Cardiac fibroblast (primary cell): Measurements from ENCODE around the gene NOTCH1.

Experiments used
- DNase-seq, 2 donors: peaks; one replicate each; pipeline versions ENCODE4 v3.0.0 to v3.0.0-alpha.2; 2010; ENCODE audit warnings: low read depth in 2 of 2
- H3K4me3 ChIP-seq, 2 donors: replicated peaks in 1 of 2; 1 replicate in 1 of 2; 2 replicates in 1 of 2; pipeline ENCODE4 v1.5.1; 2011; ENCODE audit warnings: low read depth in 2 of 2, low read length in 2 of 2, mild to moderate bottlenecking in 2 of 2, moderate library complexity in 1 of 2
- TF ChIP-seq, protein P1 (sequence below): IDR thresholded peaks from one replicate; pipeline ENCODE4 v1.5.1; 2011; ENCODE audit warnings: low read depth, mild to moderate bottlenecking, low read length, inconsistent platforms

The NOTCH1 gene

DNA sequence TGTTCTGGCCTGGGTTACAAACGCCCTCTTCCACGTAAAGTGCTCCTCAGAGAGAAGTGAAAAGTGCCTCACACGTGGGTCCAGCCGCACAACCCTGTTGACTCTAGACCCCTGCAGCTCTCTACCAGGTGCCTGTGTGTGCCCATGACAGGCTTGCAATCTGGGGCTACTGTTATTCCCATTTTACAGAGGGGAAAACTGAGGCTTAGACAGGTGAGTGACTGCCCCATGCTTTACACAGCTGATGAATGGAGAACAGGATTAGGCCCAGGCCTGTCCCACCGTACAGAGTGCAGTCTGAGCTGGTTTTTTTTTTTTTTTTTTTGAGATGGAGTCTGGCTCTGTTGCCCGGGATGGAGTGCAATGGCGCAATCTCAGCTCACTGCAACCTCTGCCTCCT is 100.0 kb downstream of the NOTCH1 start:
- TF ChIP-seq, protein P1, sequence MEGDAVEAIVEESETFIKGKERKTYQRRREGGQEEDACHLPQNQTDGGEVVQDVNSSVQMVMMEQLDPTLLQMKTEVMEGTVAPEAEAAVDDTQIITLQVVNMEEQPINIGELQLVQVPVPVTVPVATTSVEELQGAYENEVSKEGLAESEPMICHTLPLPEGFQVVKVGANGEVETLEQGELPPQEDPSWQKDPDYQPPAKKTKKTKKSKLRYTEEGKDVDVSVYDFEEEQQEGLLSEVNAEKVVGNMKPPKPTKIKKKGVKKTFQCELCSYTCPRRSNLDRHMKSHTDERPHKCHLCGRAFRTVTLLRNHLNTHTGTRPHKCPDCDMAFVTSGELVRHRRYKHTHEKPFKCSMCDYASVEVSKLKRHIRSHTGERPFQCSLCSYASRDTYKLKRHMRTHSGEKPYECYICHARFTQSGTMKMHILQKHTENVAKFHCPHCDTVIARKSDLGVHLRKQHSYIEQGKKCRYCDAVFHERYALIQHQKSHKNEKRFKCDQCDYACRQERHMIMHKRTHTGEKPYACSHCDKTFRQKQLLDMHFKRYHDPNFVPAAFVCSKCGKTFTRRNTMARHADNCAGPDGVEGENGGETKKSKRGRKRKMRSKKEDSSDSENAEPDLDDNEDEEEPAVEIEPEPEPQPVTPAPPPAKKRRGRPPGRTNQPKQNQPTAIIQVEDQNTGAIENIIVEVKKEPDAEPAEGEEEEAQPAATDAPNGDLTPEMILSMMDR, result no peak
- DNase-seq, result no peak
- H3K4me3 ChIP-seq, result no peak overlapping the region
